HepG2 (cell line): ENCODE results near the gene PLEKHG4B.

Source experiments
- EP300 ChIP-seq, 3 experiments: sonication (generic) in 1 of 3; formaldehyde crosslinking in 1 of 3; IDR thresholded peaks; 2 replicates each; pipeline versions ENCODE4 v1.5.1 to v1.6.1; 2011 to 2020; ENCODE audit warnings: low read depth in 2 of 3, low read length in 2 of 3, borderline replicate concordance in 1 of 3, improper control_type of control experiment in 1 of 3, mild to moderate bottlenecking in 1 of 3, missing genetic modification reagents in 1 of 3, moderate library complexity in 1 of 3
- POLR2A ChIP-seq, 2 experiments: IDR thresholded peaks; 2 replicates each; pipeline ENCODE4 v1.6.1; 2011; ENCODE audit warnings: low read depth in 2 of 2, low read length in 2 of 2, mild to moderate bottlenecking in 1 of 2, moderate library complexity in 1 of 2; ENCODE audit not compliant: insufficient read depth in 1 of 2
- SIN3A ChIP-seq: IDR thresholded peaks from 2 replicates; pipeline ENCODE4 v1.6.1; 2011; ENCODE audit warnings: low read depth, mild to moderate bottlenecking, control low read depth, low read length, borderline replicate concordance
- TOPORS ChIP-seq: sonication (generic); formaldehyde crosslinking; IDR thresholded peaks from 2 replicates; pipeline ENCODE4 v1.8.0; 2023; ENCODE audit warnings: mild to moderate bottlenecking, missing genetic modification reagents
- TP53 ChIP-seq: sonication (generic); formaldehyde crosslinking; conservative IDR thresholded peaks from 2 replicates; pipeline ENCODE4 v1.4.0; 2020; ENCODE audit warnings: missing genetic modification reagents
- TF ChIP-seq, protein P1 (sequence below): sonication (generic); formaldehyde crosslinking; IDR thresholded peaks from 2 replicates; pipeline ENCODE4 v1.8.0; 2022; ENCODE audit warnings: mild to moderate bottlenecking, missing genetic modification reagents, borderline replicate concordance

DNA sequence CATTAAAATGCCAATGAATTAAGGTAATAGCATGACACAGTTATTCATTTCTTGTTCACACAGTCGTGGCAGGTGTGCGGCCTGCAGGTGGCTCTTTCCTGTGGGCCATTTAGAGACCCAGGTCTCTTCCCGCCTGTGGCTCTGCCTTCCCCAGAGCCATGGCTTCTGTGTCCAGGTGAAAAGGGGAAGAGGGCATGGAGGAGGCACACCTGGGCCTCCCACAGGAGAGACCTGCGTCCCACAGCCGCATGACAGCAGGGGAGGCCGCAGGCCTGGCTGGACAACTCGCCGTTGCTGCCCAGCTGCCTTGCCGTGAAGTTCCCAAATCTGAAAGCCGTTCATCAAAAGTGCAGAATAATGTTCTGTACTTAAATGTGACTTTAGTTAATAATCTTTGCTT is 14.4 kb upstream of the PLEKHG4B start:
- TF ChIP-seq TOPORS (CRISPR knock-in tag) (no peak), POLR2A (IDR thresholded peaks at IDR 0.05; ENCODE audit: insufficient read depth in 1 of 2, low read depth in 2 of 2, low read length in 2 of 2) (no peak), EP300 (IDR thresholded peaks at IDR 0.05; ENCODE audit: low read depth in 2 of 2, low read length in 2 of 2) (no peak), EP300 (CRISPR knock-in tag; IDR thresholded peaks at IDR 0.05; ENCODE audit: borderline replicate concordance) (no peak), TP53 (CRISPR knock-in tag) (no peak), SIN3A (no peak)
- TF ChIP-seq, protein P1, sequence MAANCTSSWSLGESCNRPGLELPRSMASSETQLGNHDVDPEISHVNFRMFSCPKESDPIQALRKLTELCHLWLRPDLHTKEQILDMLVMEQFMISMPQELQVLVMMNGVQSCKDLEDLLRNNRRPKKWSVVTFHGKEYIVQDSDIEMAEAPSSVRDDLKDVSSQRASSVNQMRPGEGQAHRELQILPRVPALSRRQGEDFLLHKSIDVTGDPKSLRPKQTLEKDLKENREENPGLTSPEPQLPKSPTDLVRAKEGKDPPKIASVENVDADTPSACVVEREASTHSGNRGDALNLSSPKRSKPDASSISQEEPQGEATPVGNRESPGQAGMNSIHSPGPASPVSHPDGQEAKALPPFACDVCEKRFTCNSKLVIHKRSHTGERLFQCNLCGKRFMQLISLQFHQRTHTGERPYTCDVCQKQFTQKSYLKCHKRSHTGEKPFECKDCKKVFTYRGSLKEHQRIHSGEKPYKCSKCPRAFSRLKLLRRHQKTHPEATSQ = no peak
